GM18951 (cell line): ENCODE data around the gene TGIF1.
"Not testable (repeated sequence)": the region's sequence is repeated elsewhere in the genome, so short reads cannot be mapped to it uniquely, and the experiment has no call there.

Experiments used
- POLR2A ChIP-seq: IDR thresholded peaks from 4 replicates; pipeline ENCODE4 v1.6.1; 2011; ENCODE audit warnings: mild to moderate bottlenecking; ENCODE audit not compliant: insufficient read length, insufficient read depth; ENCODE audit errors: extremely low read depth
- in situ Hi-C: fragments of 300-500 bp; cut with MboI; formaldehyde crosslinking; loops from one replicate; pipeline ENCODE4 v1.12.0; 2022; ENCODE audit warnings: low sequenced_read_pairs, mixed read lengths, inconsistent platforms; ENCODE audit not compliant: unreplicated experiment

Gene TGIF1

GRCh38 chr18:3468066-3468705, 18.2 kb downstream of the TGIF1 start:
- no peak for TF ChIP-seq POLR2A
- in situ Hi-C loops, result no loop called here

DNA sequence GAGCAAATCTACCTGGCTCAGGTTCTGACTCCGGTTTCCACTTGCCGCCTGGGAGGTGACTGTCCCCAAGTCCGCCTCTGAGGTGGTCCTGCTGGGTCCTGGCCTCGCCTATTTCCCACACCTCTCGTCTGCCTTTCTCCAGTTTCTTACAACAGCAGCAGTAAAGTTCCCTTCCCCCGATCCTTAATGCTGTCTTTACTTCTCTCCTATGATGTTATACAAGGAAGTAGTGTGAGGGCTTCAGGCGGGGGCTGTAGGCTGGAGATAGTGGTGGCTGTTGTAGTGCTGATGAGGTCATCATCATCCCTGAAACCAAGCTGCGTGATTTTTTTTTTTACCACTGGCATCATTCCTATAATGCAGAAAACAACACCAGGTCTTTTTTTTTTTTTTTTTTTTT, 18.9 kb downstream of the TGIF1 start:
- in situ Hi-C loops, result no loop called here
- no peak for TF ChIP-seq POLR2A

DNA sequence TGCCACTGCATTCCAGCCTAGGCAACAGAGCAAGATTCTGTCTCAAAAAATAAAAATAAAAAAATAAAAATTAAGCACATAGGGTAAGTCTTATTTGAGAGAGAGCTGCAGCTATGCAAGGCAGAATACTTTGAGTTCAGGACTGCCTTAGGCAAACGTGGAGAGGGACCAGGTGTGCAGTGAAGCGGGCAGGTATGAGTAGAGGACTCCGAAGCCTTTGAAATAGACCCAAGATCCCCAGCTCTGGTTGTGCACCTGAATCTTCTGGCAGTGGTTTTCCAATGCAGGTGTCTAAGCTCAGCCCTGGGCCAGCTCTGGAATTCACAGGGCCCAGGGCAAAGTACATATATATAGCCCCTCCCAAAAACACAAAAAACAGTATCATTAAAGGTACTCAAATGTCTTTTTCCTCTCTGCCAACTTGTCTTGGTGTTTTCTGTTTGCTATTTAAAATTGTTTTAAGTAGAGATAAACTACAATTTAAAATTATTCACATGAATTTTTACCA, 21.2 kb downstream of the TGIF1 start:
- in situ Hi-C loops, result no loop called here
- no peak for TF ChIP-seq POLR2A

- in situ Hi-C loops, result not testable (repeated sequence)
Observed at GRCh38 chr18:3472121-3472520, 22.1 kb downstream of the TGIF1 start.

DNA sequence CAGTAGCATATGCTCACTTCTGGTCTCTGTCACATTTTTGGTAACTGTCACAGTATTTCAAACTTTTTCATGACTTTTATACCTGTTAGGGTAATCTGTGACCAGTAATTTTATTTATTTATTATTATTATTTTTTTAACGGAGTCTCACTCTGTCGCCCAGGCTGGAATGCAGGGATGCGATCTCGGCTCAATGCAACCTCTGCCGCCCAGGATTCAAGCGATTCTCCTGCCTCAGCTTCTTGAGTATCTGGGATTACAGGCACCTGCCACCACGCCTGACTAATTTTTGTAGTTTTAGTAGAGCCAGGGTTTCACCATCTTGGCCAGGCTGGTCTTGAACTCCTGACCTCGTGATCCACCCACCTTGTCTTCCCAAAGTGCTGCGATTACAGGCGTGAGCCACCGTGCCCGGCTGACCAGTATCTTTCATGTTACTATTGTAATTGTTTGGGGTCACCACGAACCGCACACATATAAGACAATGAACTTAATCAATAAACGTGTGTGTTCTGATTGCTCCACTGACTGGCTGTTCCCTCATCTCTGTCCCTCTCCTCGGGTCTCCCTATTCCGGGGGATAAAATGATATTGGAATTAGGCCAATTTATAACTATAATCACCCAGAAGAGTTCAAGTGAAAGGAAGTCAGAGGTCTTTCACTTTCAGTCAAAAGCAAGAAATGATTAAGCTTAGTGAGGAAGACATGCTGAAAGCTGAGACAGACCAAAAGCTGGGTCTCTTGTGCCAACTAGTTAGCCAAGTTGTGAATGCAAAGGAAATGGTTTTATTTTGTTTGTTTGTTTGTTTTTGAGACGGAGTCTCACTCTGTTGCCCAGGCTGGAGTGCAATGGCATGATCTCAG, 22.9 kb downstream of the TGIF1 start:
- in situ Hi-C loops, result no loop called here
- TF ChIP-seq POLR2A, result no peak

DNA sequence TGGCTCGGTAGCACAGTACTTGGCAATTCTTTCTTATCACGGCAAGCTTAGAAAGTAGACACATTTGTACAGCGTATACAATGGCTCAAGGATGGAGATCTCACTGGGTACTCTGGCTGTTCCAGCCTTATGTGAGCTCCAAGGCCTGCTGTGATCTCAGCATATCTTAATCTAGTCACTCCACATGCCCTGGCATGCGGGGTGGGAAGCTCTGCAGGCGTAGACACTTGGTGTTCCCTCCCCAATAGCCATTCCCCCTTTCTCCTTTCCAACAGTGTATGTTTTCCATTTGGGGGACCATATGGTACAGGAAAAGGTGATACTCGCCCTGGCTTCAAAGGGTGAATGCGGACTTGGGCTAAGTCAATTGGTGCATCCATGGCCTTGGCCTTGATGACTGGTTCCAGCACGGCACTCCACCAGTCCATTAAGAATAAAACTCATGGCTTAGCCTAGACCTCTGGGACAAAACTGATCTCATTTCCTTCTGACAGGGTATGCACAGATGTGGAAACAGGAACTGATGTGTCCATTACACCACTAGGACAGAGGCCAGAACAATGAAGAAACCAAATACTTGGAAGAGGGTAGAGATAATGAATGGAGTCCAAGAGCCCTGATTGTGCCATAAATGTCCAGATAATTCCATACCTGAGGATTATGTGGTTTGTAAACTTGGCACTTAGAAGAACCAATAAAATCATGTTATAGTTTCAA, 28.4 kb downstream of the TGIF1 start:
- no peak for TF ChIP-seq POLR2A
- in situ Hi-C loops, result no loop called here

GRCh38 chr18:3479978-3480509, 30.1 kb downstream of the TGIF1 start:
- TF ChIP-seq POLR2A, result no peak
- in situ Hi-C loops, result no loop called here

DNA sequence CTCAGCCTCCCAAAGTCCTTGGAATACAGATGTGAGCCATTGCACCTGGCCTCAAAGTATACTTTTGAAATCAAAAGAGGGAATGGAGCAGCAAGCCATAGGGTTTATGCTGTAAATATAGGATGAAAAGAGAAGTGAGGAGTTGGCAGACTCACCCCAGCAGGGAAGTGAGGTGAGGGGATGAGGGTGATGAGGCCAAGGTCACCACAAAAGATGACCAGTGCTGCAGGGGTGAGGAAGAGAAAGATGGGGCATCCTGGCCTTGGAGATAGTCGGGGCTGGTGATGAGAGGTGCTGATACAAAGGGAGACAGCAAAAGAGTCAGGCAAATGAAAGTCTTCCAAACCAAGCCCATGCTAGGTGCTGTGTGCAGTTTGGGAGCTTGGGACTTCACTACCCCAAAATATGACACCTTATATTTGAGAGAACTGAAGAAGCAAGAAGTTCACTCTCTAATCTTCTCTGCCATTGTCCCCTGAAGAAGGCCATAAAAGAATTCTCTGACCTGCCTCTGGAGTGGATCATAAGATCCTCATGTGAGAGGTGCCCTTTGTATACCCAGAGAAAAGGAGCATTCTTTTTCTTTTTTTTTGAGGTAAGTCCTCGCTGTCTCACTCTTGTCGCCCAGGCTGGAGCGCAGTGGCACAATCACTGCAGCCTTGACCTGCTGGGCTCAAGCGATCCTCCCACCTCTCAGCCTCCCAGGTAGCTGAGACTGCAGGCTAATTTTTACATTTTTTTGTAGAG, 31.0 kb downstream of the TGIF1 start:
- no peak for TF ChIP-seq POLR2A
- in situ Hi-C loops, result no loop called here

GRCh38 chr18:3481696-3482210, 31.8 kb downstream of the TGIF1 start:
- in situ Hi-C loops, result no loop called here
- no peak for TF ChIP-seq POLR2A

DNA sequence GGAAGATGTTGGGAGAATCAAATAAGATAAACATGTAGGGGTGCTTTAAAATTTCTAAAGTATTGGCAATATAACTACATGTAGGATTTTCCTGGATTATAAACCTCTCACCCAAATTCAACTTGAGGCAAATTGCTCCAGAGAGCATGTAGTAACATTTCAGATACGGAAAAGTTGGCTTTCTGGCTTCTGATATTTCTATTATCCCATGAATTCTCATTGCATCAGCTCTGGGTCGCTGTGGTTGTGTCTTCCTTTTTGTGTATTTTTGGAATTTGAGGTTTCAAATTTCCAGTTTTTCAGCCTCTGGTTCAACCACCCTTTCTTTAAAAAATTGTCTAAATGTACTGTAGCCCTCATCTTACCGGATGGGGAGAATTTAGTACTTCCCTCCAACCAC, 32.3 kb downstream of the TGIF1 start:
- in situ Hi-C loops, result no loop called here
- TF ChIP-seq POLR2A, result no peak

- in situ Hi-C loops, result no loop called here
Observed at GRCh38 chr18:3485153-3486149, 35.5 kb downstream of the TGIF1 start.

More at GRCh38 chr18:3485153-3486149, 35.5 kb downstream of the TGIF1 start:
- no peak for TF ChIP-seq POLR2A
